Measurements from ENCODE around the gene KCNC4.

KCNC4 gene

DNA sequence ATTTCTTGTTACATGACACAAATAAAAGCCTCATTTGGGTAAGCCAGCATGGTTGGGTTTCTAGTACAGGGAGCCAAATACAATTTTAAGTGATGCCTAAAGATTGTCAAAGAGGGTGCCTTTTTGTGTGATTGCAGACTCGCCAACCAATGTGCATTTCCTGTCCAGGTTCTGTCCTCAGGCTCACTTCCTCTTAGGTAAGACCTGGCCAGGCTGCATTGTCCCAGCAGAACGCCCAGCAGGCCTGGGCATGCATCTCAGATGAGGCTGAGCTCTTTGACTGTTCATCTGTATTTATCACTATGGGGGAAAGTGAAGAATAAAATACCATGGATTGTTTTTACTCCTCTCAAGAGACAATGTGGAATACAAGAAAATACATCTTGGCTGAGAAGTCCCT lies 49.7 kb downstream of the KCNC4 start:
- TF ChIP-seq, protein P1, sequence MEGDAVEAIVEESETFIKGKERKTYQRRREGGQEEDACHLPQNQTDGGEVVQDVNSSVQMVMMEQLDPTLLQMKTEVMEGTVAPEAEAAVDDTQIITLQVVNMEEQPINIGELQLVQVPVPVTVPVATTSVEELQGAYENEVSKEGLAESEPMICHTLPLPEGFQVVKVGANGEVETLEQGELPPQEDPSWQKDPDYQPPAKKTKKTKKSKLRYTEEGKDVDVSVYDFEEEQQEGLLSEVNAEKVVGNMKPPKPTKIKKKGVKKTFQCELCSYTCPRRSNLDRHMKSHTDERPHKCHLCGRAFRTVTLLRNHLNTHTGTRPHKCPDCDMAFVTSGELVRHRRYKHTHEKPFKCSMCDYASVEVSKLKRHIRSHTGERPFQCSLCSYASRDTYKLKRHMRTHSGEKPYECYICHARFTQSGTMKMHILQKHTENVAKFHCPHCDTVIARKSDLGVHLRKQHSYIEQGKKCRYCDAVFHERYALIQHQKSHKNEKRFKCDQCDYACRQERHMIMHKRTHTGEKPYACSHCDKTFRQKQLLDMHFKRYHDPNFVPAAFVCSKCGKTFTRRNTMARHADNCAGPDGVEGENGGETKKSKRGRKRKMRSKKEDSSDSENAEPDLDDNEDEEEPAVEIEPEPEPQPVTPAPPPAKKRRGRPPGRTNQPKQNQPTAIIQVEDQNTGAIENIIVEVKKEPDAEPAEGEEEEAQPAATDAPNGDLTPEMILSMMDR (IDR thresholded peaks at IDR 0.05; ENCODE audit: low read length, missing control alignments): no peak
- H3K4me3 ChIP-seq (replicated peaks; ENCODE audit: low read depth, low read length): no peak overlapping the region
- no peak for DNase-seq (ENCODE audit: low read depth)
